NB4 (cell line): ENCODE results near the gene TFEB.

Source experiments
- DNase-seq: peaks from one replicate; pipeline ENCODE4 v3.0.0; 2010; ENCODE audit warnings: low read depth
- H3K4me3 ChIP-seq: one replicate; pipeline ENCODE4 v1.5.1; 2011; ENCODE audit warnings: mild to moderate bottlenecking, low read depth, low read length, moderate library complexity
- CTCF ChIP-seq: IDR thresholded peaks from one replicate; pipeline ENCODE4 v1.5.1; 2012; ENCODE audit warnings: low read depth, low read length
- MAX ChIP-seq: IDR thresholded peaks from 2 replicates; pipeline ENCODE4 v1.6.1; 2011; ENCODE audit warnings: low read depth, low read length
- MYC ChIP-seq: IDR thresholded peaks from 2 replicates; pipeline ENCODE4 v1.6.1; 2011; ENCODE audit warnings: low read depth, low read length
- POLR2A ChIP-seq: IDR thresholded peaks from 2 replicates; pipeline ENCODE4 v1.6.1; 2011; ENCODE audit warnings: mild to moderate bottlenecking; ENCODE audit not compliant: insufficient read length; ENCODE audit errors: extremely low read depth

Gene TFEB

GRCh38 chr6:41735427-41736185, at the start of gene TFEB:
TFEB (minus strand) TSS chr6:41735608; CDS start chr6:41691213, 44,395 bp downstream.
- H3K4me3 ChIP-seq: peak within 1 kb of the TSS; percentile 37

GRCh38 chr6:41784581-41785171, 49.3 kb upstream of the TFEB start:
- DNase-seq: peak; percentile 42
- no peak overlapping the region for H3K4me3 ChIP-seq
- no peak for TF ChIP-seq POLR2A
- TF ChIP-seq MAX: no peak
- TF ChIP-seq MYC: no peak
- TF ChIP-seq CTCF: no peak

More at GRCh38 chr6:41735427-41736185, at the start of gene TFEB:
- peak; percentile 84 for TF ChIP-seq MYC
- peak; percentile 67 for TF ChIP-seq MAX
- peak; percentile 14 for TF ChIP-seq POLR2A
- peak; percentile 72 for TF ChIP-seq CTCF
- DNase-seq: peak; percentile 91

GRCh38 chr6:41783106-41783780, 47.8 kb upstream of the TFEB start:
- no peak overlapping the region for H3K4me3 ChIP-seq
- DNase-seq: no peak
- no peak for TF ChIP-seq MYC
- TF ChIP-seq MAX: no peak
- no peak for TF ChIP-seq POLR2A
- TF ChIP-seq CTCF: no peak

GRCh38 chr6:41781366-41781730, 45.9 kb upstream of the TFEB start:
- H3K4me3 ChIP-seq: peak overlapping the region; percentile 37
- TF ChIP-seq MYC (no peak), MAX (no peak), POLR2A (no peak), CTCF (no peak)
- no peak for DNase-seq

GRCh38 chr6:41780551-41781365, 45.4 kb upstream of the TFEB start, which contains the start of gene PRICKLE4:
PRICKLE4 (plus strand) TSS chr6:41780782; CDS start chr6:41783474, 2,692 bp downstream.
- peak; percentile 33 for DNase-seq
- TF ChIP-seq MAX: no peak
- TF ChIP-seq CTCF: no peak
- no peak for TF ChIP-seq POLR2A
- no peak for TF ChIP-seq MYC
- H3K4me3 ChIP-seq: peak within 1 kb of the TSS; percentile 69
